ENCODE measurements around the gene MCC.

The MCC gene

DNA sequence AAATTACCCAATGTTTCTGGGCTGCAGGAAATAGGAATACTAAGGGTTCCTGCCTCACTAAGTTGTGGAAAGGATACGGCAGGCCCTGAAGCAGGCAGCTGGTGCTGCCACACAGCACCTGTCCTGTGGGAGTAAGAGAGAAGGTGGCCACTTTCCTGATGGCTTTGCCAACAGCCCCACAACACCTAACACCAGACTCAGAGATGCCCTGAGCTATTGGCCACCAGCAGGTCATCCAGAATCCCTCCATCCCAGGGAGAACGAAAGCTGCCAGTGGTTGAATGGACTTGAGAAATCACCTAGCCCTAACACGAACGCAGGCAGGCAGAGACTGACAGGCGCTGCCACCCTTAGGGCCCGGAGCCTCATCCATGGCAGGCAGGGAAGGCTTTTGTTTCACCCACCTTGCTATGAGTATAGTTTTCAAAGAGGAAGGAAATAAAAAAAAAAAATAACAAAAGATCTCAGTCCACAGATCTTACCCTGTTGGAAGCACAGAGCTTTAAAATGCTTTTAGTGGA is 429.5 kb downstream of the MCC start:
- TF ChIP-seq YY1 (IDR thresholded peaks at IDR 0.05; ENCODE audit: low read depth) (no peak), RAD21 (IDR thresholded peaks at IDR 0.05; ENCODE audit: low read depth) (no peak), ZBTB7A (IDR thresholded peaks at IDR 0.05; ENCODE audit: low read depth) (no peak), CEBPB (IDR thresholded peaks at IDR 0.05) (no peak), FOXM1 (IDR thresholded peaks at IDR 0.05; ENCODE audit: borderline replicate concordance, low read depth) (no peak), REST (IDR thresholded peaks at IDR 0.05; ENCODE audit: low read depth) (no peak), NFIC (IDR thresholded peaks at IDR 0.05) (no peak)
- TF ChIP-seq, protein P1, sequence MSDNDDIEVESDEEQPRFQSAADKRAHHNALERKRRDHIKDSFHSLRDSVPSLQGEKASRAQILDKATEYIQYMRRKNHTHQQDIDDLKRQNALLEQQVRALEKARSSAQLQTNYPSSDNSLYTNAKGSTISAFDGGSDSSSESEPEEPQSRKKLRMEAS (IDR thresholded peaks at IDR 0.05): no peak

DNA sequence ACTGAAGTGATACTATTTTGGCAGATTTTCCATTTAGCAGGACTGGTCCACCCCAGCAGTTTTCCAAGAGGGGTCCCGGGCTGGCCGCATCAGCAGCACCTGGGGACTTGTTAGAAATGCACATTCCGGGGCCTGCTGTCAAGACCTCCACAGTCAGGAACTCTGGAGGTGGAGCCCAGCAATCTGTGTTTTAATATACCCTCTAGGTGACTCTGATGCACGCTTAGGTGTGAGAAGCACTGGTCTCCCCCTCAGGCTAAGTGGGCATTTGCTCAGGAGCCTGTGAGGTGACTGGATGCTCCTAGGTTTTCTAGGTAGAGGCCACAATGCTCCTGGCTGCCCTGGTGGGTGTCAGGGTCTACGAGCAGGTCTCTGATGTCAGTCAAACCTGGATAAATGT is 430.0 kb downstream of the MCC start:
- no peak for TF ChIP-seq TAF1 (IDR thresholded peaks at IDR 0.05; ENCODE audit: low read depth)
- no peak for TF ChIP-seq NFIC (IDR thresholded peaks at IDR 0.05)
- TF ChIP-seq RAD21 (IDR thresholded peaks at IDR 0.05; ENCODE audit: low read depth): no peak
- TF ChIP-seq YY1 (IDR thresholded peaks at IDR 0.05; ENCODE audit: low read depth): no peak
- no peak for TF ChIP-seq CEBPB (IDR thresholded peaks at IDR 0.05)

- TF ChIP-seq EGR1 (IDR thresholded peaks at IDR 0.05) (no peak), YY1 (IDR thresholded peaks at IDR 0.05; ENCODE audit: low read depth) (no peak), ZBTB7A (IDR thresholded peaks at IDR 0.05; ENCODE audit: low read depth) (no peak), EP300 (IDR thresholded peaks at IDR 0.05; ENCODE audit: borderline replicate concordance) (no peak), CEBPB (IDR thresholded peaks at IDR 0.05) (no peak), TCF12 (IDR thresholded peaks at IDR 0.05; ENCODE audit: low read depth) (no peak), FOXM1 (IDR thresholded peaks at IDR 0.05; ENCODE audit: borderline replicate concordance, low read depth) (no peak), TAF1 (IDR thresholded peaks at IDR 0.05; ENCODE audit: low read depth) (no peak), USF1 (IDR thresholded peaks at IDR 0.05) (no peak), NFIC (IDR thresholded peaks at IDR 0.05) (no peak), REST (IDR thresholded peaks at IDR 0.05; ENCODE audit: low read depth) (no peak), TEAD4 (IDR thresholded peaks at IDR 0.05) (no peak), CREB1 (IDR thresholded peaks at IDR 0.05; ENCODE audit: low read depth) (no peak), RAD21 (IDR thresholded peaks at IDR 0.05; ENCODE audit: low read depth) (no peak)
- TF ChIP-seq, protein P1 (IDR thresholded peaks at IDR 0.05): no peak
These were observed 430.7 kb downstream of the MCC start for GRCh38 chr5:113057557-113057984.

- TF ChIP-seq, protein P1 (IDR thresholded peaks at IDR 0.05): no peak
- TF ChIP-seq NFIC (IDR thresholded peaks at IDR 0.05) (no peak), FOXM1 (IDR thresholded peaks at IDR 0.05; ENCODE audit: borderline replicate concordance, low read depth) (no peak), RAD21 (IDR thresholded peaks at IDR 0.05; ENCODE audit: low read depth) (no peak), EGR1 (IDR thresholded peaks at IDR 0.05) (no peak), YY1 (IDR thresholded peaks at IDR 0.05; ENCODE audit: low read depth) (no peak), CREB1 (IDR thresholded peaks at IDR 0.05; ENCODE audit: low read depth) (no peak)
These were observed 431.3 kb downstream of the MCC start for GRCh38 chr5:113056988-113057387.

DNA sequence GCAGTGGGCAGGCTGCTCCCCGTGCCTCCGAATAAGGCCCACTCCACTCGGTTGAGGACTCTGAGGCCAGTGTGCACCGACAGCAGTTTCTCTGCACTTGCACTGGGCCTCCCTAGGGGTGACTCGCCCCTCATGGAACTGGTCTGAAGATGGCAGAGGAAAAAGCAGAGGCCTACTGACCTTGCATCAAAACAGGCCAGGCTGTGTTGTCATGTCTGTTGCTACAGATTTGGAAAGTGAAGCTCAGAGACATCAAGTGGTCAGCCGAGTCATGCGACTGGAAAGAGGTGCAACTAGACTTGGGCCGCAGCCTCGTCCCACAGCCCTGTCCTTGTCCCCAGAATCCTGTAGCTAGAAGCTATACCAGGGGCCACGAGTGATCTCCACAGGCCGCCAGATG is 433.4 kb downstream of the MCC start:
- TF ChIP-seq YY1 (IDR thresholded peaks at IDR 0.05; ENCODE audit: low read depth): no peak
- TF ChIP-seq, protein P1 (IDR thresholded peaks at IDR 0.05): no peak

DNA sequence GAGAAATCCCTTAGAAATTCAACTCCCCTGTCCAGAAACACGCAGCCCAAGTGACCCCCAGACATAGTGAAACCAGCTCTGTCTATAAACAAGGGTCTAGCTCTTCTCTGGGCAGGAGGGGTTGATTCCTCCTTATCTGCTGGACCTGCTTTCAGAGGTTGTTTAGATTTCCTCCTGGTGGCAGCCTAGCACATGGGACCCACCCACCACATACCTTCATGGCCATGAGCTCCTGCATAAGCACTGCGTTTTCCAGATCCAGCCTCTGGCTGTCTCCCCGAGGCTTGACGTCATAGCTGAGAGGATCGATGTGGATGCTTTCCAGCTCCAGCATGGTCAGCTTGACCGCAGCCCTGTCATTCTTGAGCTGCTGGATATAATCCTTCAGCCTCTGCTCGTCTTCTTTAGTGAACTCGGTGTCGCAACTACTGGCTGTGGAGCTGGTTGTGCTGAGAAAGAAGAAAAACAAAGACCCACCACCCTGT is 434.7 kb downstream of the MCC start:
- no peak for TF ChIP-seq NFIC (IDR thresholded peaks at IDR 0.05)
- TF ChIP-seq REST (IDR thresholded peaks at IDR 0.05; ENCODE audit: low read depth): no peak
- TF ChIP-seq CEBPB (IDR thresholded peaks at IDR 0.05): no peak
- TF ChIP-seq FOXM1 (IDR thresholded peaks at IDR 0.05; ENCODE audit: borderline replicate concordance, low read depth): no peak
- TF ChIP-seq, protein P1 (IDR thresholded peaks at IDR 0.05): no peak
- no peak for TF ChIP-seq USF1 (IDR thresholded peaks at IDR 0.05)
- TF ChIP-seq YY1 (IDR thresholded peaks at IDR 0.05; ENCODE audit: low read depth): no peak
- TF ChIP-seq EP300 (IDR thresholded peaks at IDR 0.05; ENCODE audit: borderline replicate concordance): no peak
- no peak for TF ChIP-seq CREB1 (IDR thresholded peaks at IDR 0.05; ENCODE audit: low read depth)

Measured in Ishikawa (cell line).